GM23338 (cell line): ENCODE results near the gene NFIB. TPM values are rescaled to one million over a fixed set of nuclear protein-coding genes. Genes with fewer than 3 reads are reported as not detected.

Experiments used
- ATAC-seq: fragments of 200-7000 bp; cut with Tn5 transposase; 3 replicates; pipeline ENCODE4 v1.9.1; 2020
- DNase-seq: peaks from one replicate; pipeline ENCODE4 v3.0.0-alpha.2; 2015; ENCODE audit warnings: low spot score
- H2AFZ ChIP-seq: fragments of 200-600 bp; sonication (generic); 2 replicates; pipeline ENCODE4 v1.8.0; 2016; ENCODE audit warnings: antibody characterized with exemption, mild to moderate bottlenecking, moderate library complexity
- H3F3A ChIP-seq: fragments of 200-600 bp; sonication (generic); replicated peaks from 2 replicates; pipeline ENCODE4 v1.8.0; 2017; ENCODE audit warnings: antibody characterized with exemption, mixed run types, low read depth
- H3K27ac ChIP-seq: fragments of 200-600 bp; sonication (generic); 2 replicates; pipeline ENCODE4 v1.6.1; 2016; ENCODE audit warnings: low read depth
- H3K27me3 ChIP-seq: fragments of 200-600 bp; sonication (generic); 2 replicates; pipeline ENCODE4 v1.8.0; 2016; ENCODE audit warnings: mild to moderate bottlenecking, mixed run types, moderate library complexity; ENCODE audit not compliant: insufficient read depth
- H3K36me3 ChIP-seq: fragments of 200-600 bp; sonication (generic); 2 replicates; pipeline ENCODE4 v1.8.0; 2016; ENCODE audit warnings: mild to moderate bottlenecking; ENCODE audit not compliant: insufficient read depth
- H3K4me1 ChIP-seq: fragments of 200-600 bp; sonication (generic); 2 replicates; pipeline ENCODE4 v1.8.0; 2016; ENCODE audit warnings: mild to moderate bottlenecking, moderate library complexity; ENCODE audit not compliant: insufficient read depth
- H3K4me2 ChIP-seq: fragments of 200-600 bp; sonication (generic); 2 replicates; pipeline ENCODE4 v1.7.1; 2017; ENCODE audit warnings: mixed run types
- H3K4me3 ChIP-seq: fragments of 200-600 bp; sonication (generic); 2 replicates; pipeline ENCODE4 v1.6.1; 2016; ENCODE audit warnings: mixed run types
- H3K79me2 ChIP-seq: fragments of 200-600 bp; sonication (generic); replicated peaks from 2 replicates; pipeline ENCODE4 v1.8.0; 2017; ENCODE audit warnings: mild to moderate bottlenecking; ENCODE audit not compliant: insufficient read depth
- H3K9me2 ChIP-seq: fragments of 200-600 bp; sonication (generic); 2 replicates; pipeline ENCODE4 v1.8.0; 2017; ENCODE audit not compliant: insufficient read depth
- H4K20me1 ChIP-seq: fragments of 200-600 bp; sonication (generic); replicated peaks from 2 replicates; pipeline ENCODE4 v1.8.0; 2017; ENCODE audit warnings: mild to moderate bottlenecking; ENCODE audit not compliant: insufficient read depth
- H3K27ac Mint-ChIP-seq: 2 replicates; pipeline ENCODE4 v1.8.0; 2020; ENCODE audit warnings: inconsistent platforms, mild to moderate bottlenecking, moderate library complexity, mixed read lengths
- H3K27me3 Mint-ChIP-seq: 3 replicates; pipeline ENCODE4 v1.8.0; 2022; ENCODE audit warnings: low read depth, mild to moderate bottlenecking, moderate library complexity, mixed read lengths, inconsistent platforms; ENCODE audit not compliant: insufficient read depth, poor library complexity
- H3K36me3 Mint-ChIP-seq: 3 replicates; pipeline ENCODE4 v1.8.0; 2021; ENCODE audit warnings: low read depth, mild to moderate bottlenecking, inconsistent platforms, moderate library complexity, mixed read lengths
- H3K4me1 Mint-ChIP-seq: 3 replicates; pipeline ENCODE4 v1.8.0; 2020; ENCODE audit warnings: mild to moderate bottlenecking, inconsistent platforms, mixed read lengths
- H3K4me3 Mint-ChIP-seq: 3 replicates; pipeline ENCODE4 v1.8.0; 2021; ENCODE audit warnings: moderate library complexity, mild to moderate bottlenecking, inconsistent platforms, mixed read lengths
- H3K9me3 Mint-ChIP-seq: 3 replicates; pipeline ENCODE4 v1.8.0; 2020; ENCODE audit warnings: moderate library complexity, mild to moderate bottlenecking, inconsistent platforms, mixed read lengths
- EZH2 ChIP-seq: fragments of 200-600 bp; sonication (generic); IDR thresholded peaks from one replicate; pipeline ENCODE4 v1.8.0; 2017; ENCODE audit warnings: antibody characterized with exemption, mild to moderate bottlenecking, low read depth; ENCODE audit not compliant: unreplicated experiment
- STAT1 ChIP-seq: IDR thresholded peaks from one replicate; pipeline ENCODE4 v1.6.1; 2016; ENCODE audit warnings: antibody characterized with exemption; ENCODE audit not compliant: unreplicated experiment
- ZNF331 ChIP-seq: fragments of 250-450 bp; sonication (Bioruptor Pico); IDR thresholded peaks from 2 replicates; pipeline ENCODE4 v1.5.0; 2020; ENCODE audit warnings: low read depth, mild to moderate bottlenecking, moderate library complexity
- polyA plus RNA-seq: library from polyadenylated mRNA; unstranded; fragments of >200 nt; fragmentation: Nextera tagmentation; extraction: Ambion mirVana; gene quantifications from 2 replicates; pipeline ENCODE4 v1.2.1, GENCODE V29; 2016
- total RNA-seq: library from RNA; depleted of rRNA; stranded (reverse); fragments of >200 nt; shearing (Covaris generic); gene quantifications from 2 replicates; pipeline ENCODE4 v1.2.3, GENCODE V29; 2014
- TF ChIP-seq, protein P1 (sequence below): fragments of 250-450 bp; sonication (Bioruptor Pico); IDR thresholded peaks from 2 replicates; pipeline ENCODE4 v1.5.0; 2020; ENCODE audit warnings: mild to moderate bottlenecking, moderate library complexity
- TF ChIP-seq, protein P2 (sequence below): IDR thresholded peaks from 2 replicates; pipeline ENCODE4 v1.6.1; 2016; ENCODE audit warnings: antibody characterized with exemption

NFIB gene
- total and polyA plus RNA-seq, 2 experiments from 2014 or later, result 3.9 to 4.7 TPM

DNA sequence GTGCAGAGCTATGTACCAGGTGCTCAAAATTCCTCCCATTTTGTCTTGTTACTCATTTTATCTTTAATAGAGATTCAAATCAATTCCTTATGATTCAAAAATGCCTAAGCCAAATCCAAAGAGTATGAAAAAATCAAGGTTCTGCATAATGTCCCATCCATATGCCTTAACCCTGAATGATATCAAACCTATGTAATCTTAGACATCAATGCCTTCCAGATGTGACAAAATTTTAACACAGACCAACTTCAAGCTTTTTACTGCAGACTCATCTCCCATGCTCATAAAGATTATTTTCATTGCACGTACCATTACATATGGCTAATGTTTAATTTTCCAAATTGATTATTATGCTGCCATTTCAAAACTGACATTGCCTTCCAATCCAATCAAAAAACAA is 122.4 kb downstream of the NFIB start (continued):
- TF ChIP-seq, protein P1, sequence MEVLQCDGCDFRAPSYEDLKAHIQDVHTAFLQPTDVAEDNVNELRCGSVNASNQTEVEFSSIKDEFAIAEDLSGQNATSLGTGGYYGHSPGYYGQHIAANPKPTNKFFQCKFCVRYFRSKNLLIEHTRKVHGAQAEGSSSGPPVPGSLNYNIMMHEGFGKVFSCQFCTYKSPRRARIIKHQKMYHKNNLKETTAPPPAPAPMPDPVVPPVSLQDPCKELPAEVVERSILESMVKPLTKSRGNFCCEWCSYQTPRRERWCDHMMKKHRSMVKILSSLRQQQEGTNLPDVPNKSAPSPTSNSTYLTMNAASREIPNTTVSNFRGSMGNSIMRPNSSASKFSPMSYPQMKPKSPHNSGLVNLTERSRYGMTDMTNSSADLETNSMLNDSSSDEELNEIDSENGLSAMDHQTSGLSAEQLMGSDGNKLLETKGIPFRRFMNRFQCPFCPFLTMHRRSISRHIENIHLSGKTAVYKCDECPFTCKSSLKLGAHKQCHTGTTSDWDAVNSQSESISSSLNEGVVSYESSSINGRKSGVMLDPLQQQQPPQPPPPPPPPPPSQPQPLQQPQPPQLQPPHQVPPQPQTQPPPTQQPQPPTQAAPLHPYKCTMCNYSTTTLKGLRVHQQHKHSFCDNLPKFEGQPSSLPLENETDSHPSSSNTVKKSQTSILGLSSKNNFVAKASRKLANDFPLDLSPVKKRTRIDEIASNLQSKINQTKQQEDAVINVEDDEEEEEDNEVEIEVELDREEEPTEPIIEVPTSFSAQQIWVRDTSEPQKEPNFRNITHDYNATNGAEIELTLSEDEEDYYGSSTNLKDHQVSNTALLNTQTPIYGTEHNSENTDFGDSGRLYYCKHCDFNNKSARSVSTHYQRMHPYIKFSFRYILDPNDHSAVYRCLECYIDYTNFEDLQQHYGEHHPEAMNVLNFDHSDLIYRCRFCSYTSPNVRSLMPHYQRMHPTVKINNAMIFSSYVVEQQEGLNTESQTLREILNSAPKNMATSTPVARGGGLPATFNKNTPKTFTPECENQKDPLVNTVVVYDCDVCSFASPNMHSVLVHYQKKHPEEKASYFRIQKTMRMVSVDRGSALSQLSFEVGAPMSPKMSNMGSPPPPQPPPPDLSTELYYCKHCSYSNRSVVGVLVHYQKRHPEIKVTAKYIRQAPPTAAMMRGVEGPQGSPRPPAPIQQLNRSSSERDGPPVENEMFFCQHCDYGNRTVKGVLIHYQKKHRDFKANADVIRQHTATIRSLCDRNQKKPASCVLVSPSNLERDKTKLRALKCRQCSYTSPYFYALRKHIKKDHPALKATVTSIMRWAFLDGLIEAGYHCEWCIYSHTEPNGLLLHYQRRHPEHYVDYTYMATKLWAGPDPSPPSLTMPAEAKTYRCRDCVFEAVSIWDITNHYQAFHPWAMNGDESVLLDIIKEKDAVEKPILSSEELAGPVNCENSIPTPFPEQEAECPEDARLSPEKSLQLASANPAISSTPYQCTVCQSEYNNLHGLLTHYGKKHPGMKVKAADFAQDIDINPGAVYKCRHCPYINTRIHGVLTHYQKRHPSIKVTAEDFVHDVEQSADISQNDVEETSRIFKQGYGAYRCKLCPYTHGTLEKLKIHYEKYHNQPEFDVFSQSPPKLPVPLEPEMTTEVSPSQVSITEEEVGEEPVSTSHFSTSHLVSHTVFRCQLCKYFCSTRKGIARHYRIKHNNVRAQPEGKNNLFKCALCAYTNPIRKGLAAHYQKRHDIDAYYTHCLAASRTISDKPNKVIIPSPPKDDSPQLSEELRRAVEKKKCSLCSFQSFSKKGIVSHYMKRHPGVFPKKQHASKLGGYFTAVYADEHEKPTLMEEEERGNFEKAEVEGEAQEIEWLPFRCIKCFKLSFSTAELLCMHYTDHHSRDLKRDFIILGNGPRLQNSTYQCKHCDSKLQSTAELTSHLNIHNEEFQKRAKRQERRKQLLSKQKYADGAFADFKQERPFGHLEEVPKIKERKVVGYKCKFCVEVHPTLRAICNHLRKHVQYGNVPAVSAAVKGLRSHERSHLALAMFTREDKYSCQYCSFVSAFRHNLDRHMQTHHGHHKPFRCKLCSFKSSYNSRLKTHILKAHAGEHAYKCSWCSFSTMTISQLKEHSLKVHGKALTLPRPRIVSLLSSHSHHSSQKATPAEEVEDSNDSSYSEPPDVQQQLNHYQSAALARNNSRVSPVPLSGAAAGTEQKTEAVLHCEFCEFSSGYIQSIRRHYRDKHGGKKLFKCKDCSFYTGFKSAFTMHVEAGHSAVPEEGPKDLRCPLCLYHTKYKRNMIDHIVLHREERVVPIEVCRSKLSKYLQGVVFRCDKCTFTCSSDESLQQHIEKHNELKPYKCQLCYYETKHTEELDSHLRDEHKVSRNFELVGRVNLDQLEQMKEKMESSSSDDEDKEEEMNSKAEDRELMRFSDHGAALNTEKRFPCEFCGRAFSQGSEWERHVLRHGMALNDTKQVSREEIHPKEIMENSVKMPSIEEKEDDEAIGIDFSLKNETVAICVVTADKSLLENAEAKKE (CRISPR knock-in tag), result no peak

DNA sequence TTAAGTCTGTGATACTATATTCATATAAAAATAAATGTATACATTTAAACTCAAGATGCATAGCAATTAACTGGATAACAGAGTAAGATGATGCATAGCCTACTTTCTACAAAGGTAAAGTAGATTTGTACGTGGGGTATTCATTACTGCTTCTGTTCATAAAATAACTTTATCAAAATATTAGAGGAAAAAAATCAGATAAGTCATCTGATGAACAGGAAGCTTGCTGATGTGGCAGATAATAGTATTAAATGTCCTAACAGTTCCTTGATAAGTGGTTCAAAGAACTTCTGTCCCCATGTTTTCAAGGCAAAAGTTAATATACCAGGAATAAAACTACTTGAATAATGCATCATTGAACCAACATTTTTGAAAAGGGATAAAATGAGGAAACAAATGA is 123.7 kb downstream of the NFIB start:
- Mint-ChIP-seq H3K27ac (no peak overlapping the region), H3K27me3 (no peaks in the 10 kb centered on the region), H3K36me3 (no peaks in the 10 kb centered on the region), H3K9me3 (no peaks in the 10 kb centered on the region), H3K4me3 (no peak overlapping the region), H3K4me1 (peaks cover 15% of the 10 kb centered on the region; the same call in 2 of the 3 replicates)
- Histone ChIP-seq H2AFZ (no peak overlapping the region), H3K4me1 (peaks cover 2% of the 10 kb centered on the region; the same call in 1 of the 2 replicates), H3K4me2 (no peak overlapping the region), H3K27me3 (no peaks in the 10 kb centered on the region), H3K9me2 (no peaks in the 10 kb centered on the region), H3K4me3 (no peak overlapping the region), H3K27ac (no peak overlapping the region), H3F3A (no peaks in the 10 kb centered on the region), H3K36me3 (no peaks in the 10 kb centered on the region), H3K79me2 (no peaks in the 10 kb centered on the region), H4K20me1 (no peaks in the 10 kb centered on the region)
- no peak for DNase-seq
- no peak for ATAC-seq
- TF ChIP-seq STAT1, result no peak
- TF ChIP-seq EZH2, result no peak
- TF ChIP-seq, protein P2, sequence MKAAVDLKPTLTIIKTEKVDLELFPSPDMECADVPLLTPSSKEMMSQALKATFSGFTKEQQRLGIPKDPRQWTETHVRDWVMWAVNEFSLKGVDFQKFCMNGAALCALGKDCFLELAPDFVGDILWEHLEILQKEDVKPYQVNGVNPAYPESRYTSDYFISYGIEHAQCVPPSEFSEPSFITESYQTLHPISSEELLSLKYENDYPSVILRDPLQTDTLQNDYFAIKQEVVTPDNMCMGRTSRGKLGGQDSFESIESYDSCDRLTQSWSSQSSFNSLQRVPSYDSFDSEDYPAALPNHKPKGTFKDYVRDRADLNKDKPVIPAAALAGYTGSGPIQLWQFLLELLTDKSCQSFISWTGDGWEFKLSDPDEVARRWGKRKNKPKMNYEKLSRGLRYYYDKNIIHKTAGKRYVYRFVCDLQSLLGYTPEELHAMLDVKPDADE, result no peak
- no peak for TF ChIP-seq ZNF331 (CRISPR knock-in tag)
- TF ChIP-seq, protein P1 (CRISPR knock-in tag), result no peak
